B cell (primary cell): ENCODE data around the gene CCDC146. TPM values are rescaled to one million over a fixed set of nuclear protein-coding genes. Genes with fewer than 3 reads are reported as not detected.

Experiments
- ATAC-seq: fragments of 200-7000 bp; cut with Tn5 transposase; one replicate; pipeline ENCODE4 v1.10.0; 2021; ENCODE audit warnings: low read depth, mild to moderate bottlenecking, moderate number of reproducible peaks, moderate library complexity
- CTCF ChIA-PET: fragments of 350-600 bp; sonication (Branson Sonifier 250); formaldehyde crosslinking; loops from one replicate; lab custom pipeline; 2021; ENCODE audit warnings: antibody characterized with exemption, inconsistent platforms; lab: Charles Lee
- POLR2A ChIA-PET: fragments of 350-600 bp; sonication (Branson Sonifier 250); formaldehyde crosslinking; loops from one replicate; lab custom pipeline; 2021; ENCODE audit warnings: antibody characterized with exemption; lab: Charles Lee
- DNase-seq: peaks from one replicate; pipeline ENCODE4 v3.0.0; 2013
- H2AFZ ChIP-seq: 2 replicates; pipeline ENCODE4 v1.6.1; 2012; ENCODE audit warnings: mild to moderate bottlenecking, low read depth, low read length; ENCODE audit not compliant: insufficient read depth, poor library complexity, severe bottlenecking
- H3K27ac ChIP-seq, 2 donors: 1 replicate in 1 of 2; 2 replicates in 1 of 2; pipeline ENCODE4 v1.5.1; 2012 to 2013; ENCODE audit warnings: low read length in 2 of 2, mild to moderate bottlenecking in 2 of 2, moderate library complexity in 1 of 2
- H3K27me3 ChIP-seq, 4 experiments: fragments of 200-600 bp in 1 of 4; sonication (generic) in 1 of 4; replicated peaks in 1 of 4; 1 replicate in 2 of 4; 2 replicates in 2 of 4; pipeline versions ENCODE4 v1.6.1 to v1.7.0; 2013 to 2016; ENCODE audit warnings: low read length in 3 of 4, mild to moderate bottlenecking in 2 of 4, mixed read lengths in 1 of 4, moderate library complexity in 1 of 4; ENCODE audit not compliant: insufficient read depth in 4 of 4, control insufficient read depth in 3 of 4; ENCODE audit errors: control extremely low read depth in 1 of 4
- H3K36me3 ChIP-seq, 2 experiments: replicated peaks in 1 of 2; 1 replicate in 1 of 2; 2 replicates in 1 of 2; pipeline versions ENCODE4 v1.6.1 to v1.7.1; 2013; ENCODE audit warnings: low read length in 1 of 2; ENCODE audit not compliant: insufficient read depth in 2 of 2, control insufficient read depth in 1 of 2; ENCODE audit errors: control extremely low read depth in 1 of 2, extremely low read depth in 1 of 2
- H3K4me1 ChIP-seq, 2 donors: fragments of 200-600 bp in 1 of 2; sonication (generic) in 1 of 2; 1 replicate in 1 of 2; 2 replicates in 1 of 2; pipeline versions ENCODE4 v1.5.1 to v1.6.1; 2013 to 2017; ENCODE audit warnings: low read length in 2 of 2; ENCODE audit not compliant: control insufficient read depth in 2 of 2, insufficient read depth in 2 of 2
- H3K4me2 ChIP-seq: replicated peaks from 2 replicates; pipeline ENCODE3; 2012; ENCODE audit warnings: mild to moderate bottlenecking, low read depth, low read length; ENCODE audit not compliant: poor library complexity, severe bottlenecking
- H3K4me3 ChIP-seq, 5 experiments: fragments of 200-600 bp in 1 of 5; sonication (generic) in 1 of 5; 1 replicate in 3 of 5; 2 replicates in 2 of 5; pipeline versions ENCODE4 v1.5.1 to v1.7.0; 2011 to 2016; ENCODE audit warnings: low read length in 4 of 5, mild to moderate bottlenecking in 4 of 5, low read depth in 2 of 5, control low read depth in 1 of 5, moderate library complexity in 1 of 5; ENCODE audit not compliant: insufficient read depth in 1 of 5; ENCODE audit errors: control extremely low read depth in 1 of 5, extremely low read depth in 1 of 5
- H3K79me2 ChIP-seq: fragments of 200-600 bp; sonication (generic); one replicate; pipeline ENCODE4 v1.6.0; 2016; ENCODE audit warnings: low read length; ENCODE audit not compliant: control insufficient read depth, insufficient read depth
- H3K9ac ChIP-seq: fragments of 200-600 bp; sonication (generic); 2 replicates; pipeline ENCODE4 v1.6.1; 2017; ENCODE audit warnings: mild to moderate bottlenecking, low read length, moderate library complexity
- H3K9me3 ChIP-seq, 3 donors: one replicate each; pipeline versions ENCODE4 v1.6.1 to v1.7.1; 2013; ENCODE audit warnings: low read length in 2 of 3; ENCODE audit not compliant: control insufficient read depth in 2 of 3, insufficient read depth in 1 of 3; ENCODE audit errors: control extremely low read depth in 1 of 3
- H4K20me1 ChIP-seq: 2 replicates; pipeline ENCODE4 v1.6.0; 2012; ENCODE audit warnings: mild to moderate bottlenecking, low read length; ENCODE audit not compliant: insufficient read depth, control insufficient read depth, poor library complexity, severe bottlenecking
- H3K27ac Mint-ChIP-seq: one replicate; pipeline ENCODE4 v1.8.0; 2021; ENCODE audit warnings: mixed read lengths
- H3K27me3 Mint-ChIP-seq: one replicate; pipeline ENCODE4 v1.8.0; 2021; ENCODE audit warnings: mixed read lengths
- H3K4me1 Mint-ChIP-seq: one replicate; pipeline ENCODE4 v1.8.0; 2021; ENCODE audit warnings: mixed read lengths
- H3K4me3 Mint-ChIP-seq: one replicate; pipeline ENCODE4 v1.8.0; 2021; ENCODE audit warnings: mixed read lengths
- H3K9me3 Mint-ChIP-seq: one replicate; pipeline ENCODE4 v1.8.0; 2022; ENCODE audit warnings: mixed read lengths; ENCODE audit not compliant: insufficient read depth
- EZH2 ChIP-seq: IDR thresholded peaks from 2 replicates; pipeline ENCODE4 v1.6.1; 2012; ENCODE audit warnings: borderline replicate concordance, low read depth, mild to moderate bottlenecking, moderate library complexity, low read length; ENCODE audit not compliant: insufficient read depth, poor library complexity, severe bottlenecking
- WGBS: methylation state at CpG from one replicate; pipeline ENCODE4 v1.1.5; 2013; ENCODE audit warnings: missing lambda C conversion rate; ENCODE audit not compliant: insufficient coverage; 5-methylcytosine and 5-hydroxymethylcytosine counted together
- intact Hi-C: fragments of 100-400 bp; cut with micrococcal nuclease; formaldehyde crosslinking; loops from one replicate; pipeline ENCODE4 v1.10.0; 2022
- polyA plus RNA-seq: library from polyadenylated mRNA; depleted of rRNA; stranded (reverse); fragments of >200 nt; gene quantifications from 2 replicates; pipeline ENCODE4 v1.2.3, GENCODE V29; 2012
- total RNA-seq, 2 donors: library from RNA; stranded (reverse); fragments of 120-200 nt in 1 of 2; gene quantifications; 1 replicate in 1 of 2; 2 replicates in 1 of 2; pipeline versions ENCODE4 v1.2.3 to v1.2.4, GENCODE V29; 2013 to 2022
- TF ChIP-seq, protein P1 (sequence below): fragments of 200-600 bp; IDR thresholded peaks from one replicate; pipeline ENCODE4 v1.8.0; 2022; ENCODE audit warnings: antibody characterized with exemption, mild to moderate bottlenecking

Gene CCDC146
- total and polyA plus RNA-seq, 2 donors (not counting 1 experiment from before 2014, with no cell fraction given), result 5.6 to 8.5 TPM

DNA sequence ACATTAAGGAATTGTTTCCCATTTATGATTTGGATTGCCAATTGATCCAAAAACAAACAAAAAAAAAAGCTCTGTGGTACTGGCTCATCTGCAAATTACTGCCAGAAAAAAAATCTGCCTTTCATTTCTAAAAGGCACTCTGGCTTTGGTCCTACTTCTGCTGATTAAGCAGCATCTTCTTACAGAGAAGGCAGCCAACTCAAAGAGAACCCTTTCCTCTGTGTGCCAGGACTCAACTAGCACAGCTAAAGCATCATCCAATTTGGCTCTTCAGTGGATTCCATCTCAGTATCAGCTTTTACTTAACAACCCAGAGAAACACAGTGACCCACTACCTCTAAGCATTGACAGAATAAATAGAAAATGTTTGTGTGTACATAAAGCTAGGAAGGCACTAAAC is 213.2 kb downstream of the CCDC146 start:
- Histone ChIP-seq H4K20me1 (peaks cover 8% of the 10 kb centered on the region), H3K4me1 (peaks cover 51 to 58% of the 10 kb centered on the region in 2 donors), H3K9me3 (peaks cover 0 to 3% (median 0%) of the 10 kb centered on the region in 3 donors), H3K79me2 (no peaks in the 10 kb centered on the region), H3K9ac (no peak overlapping the region), H3K36me3 (peaks cover 1 to 12% of the 10 kb centered on the region in 2 experiments), H3K27ac (peak overlapping the region; percentile 5 to 58), H3K4me2 (peak overlapping the region; percentile 21), H3K27me3 (no peaks in the 10 kb centered on the region), H2AFZ (no peak overlapping the region), H3K4me3 (no peak overlapping the region)
- peaks cover 65% of the 10 kb centered on the region for H3K4me1 Mint-ChIP-seq
- CTCF ChIA-PET, result interaction anchor here (0.6 to 6.8 kb wide), 4 partner anchors 54 to 1158 kb away, joined by 3 to 123 read pairs (median 3); no protein-coding TSS in a partner anchor
- ATAC-seq (no peak), DNase-seq (no peak)
- TF ChIP-seq, protein P1, sequence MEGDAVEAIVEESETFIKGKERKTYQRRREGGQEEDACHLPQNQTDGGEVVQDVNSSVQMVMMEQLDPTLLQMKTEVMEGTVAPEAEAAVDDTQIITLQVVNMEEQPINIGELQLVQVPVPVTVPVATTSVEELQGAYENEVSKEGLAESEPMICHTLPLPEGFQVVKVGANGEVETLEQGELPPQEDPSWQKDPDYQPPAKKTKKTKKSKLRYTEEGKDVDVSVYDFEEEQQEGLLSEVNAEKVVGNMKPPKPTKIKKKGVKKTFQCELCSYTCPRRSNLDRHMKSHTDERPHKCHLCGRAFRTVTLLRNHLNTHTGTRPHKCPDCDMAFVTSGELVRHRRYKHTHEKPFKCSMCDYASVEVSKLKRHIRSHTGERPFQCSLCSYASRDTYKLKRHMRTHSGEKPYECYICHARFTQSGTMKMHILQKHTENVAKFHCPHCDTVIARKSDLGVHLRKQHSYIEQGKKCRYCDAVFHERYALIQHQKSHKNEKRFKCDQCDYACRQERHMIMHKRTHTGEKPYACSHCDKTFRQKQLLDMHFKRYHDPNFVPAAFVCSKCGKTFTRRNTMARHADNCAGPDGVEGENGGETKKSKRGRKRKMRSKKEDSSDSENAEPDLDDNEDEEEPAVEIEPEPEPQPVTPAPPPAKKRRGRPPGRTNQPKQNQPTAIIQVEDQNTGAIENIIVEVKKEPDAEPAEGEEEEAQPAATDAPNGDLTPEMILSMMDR, result no peak
- POLR2A ChIA-PET, result interaction anchor here (0.7 kb wide), 1 partner anchor 1050 kb away, joined by 4 read pairs; no protein-coding TSS in a partner anchor
- H3K4me3 Mint-ChIP-seq, result no peak overlapping the region
- H3K9me3 Mint-ChIP-seq, result no peaks in the 10 kb centered on the region
- H3K27me3 Mint-ChIP-seq, result no peaks in the 10 kb centered on the region
- intact Hi-C loops, result loop anchor here (10.0 kb wide), 1 partner anchor 79 kb away; the partner anchor contains the start of gene GSAP
- peak overlapping the region; percentile 3 for H3K27ac Mint-ChIP-seq

DNA sequence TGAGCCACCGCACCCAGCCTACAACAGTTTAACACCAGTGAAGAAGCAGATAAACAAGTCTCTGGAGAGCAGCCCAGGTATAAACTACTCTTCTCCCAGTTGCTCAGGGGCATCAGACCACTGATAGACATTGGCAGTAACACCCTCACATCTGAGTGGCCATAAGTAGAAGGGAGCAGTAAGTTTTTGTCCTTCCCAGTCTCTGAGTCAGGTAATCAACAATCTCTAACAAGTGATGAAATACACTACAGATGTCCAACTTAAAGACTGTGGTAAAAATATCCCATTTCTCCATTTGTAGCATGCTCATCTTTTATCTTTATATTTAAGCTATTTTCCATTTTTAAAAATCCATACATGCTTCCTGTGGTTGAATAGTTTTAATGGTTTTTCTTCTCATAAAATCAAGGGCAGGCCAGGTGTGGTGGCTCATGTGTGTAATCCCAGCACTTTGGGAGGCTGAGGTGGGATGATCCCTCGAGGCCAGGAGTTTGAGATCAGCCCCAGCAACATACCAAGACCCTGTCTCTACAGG is 215.1 kb downstream of the CCDC146 start:
- Histone ChIP-seq H4K20me1 (peaks cover 8% of the 10 kb centered on the region), H3K79me2 (no peaks in the 10 kb centered on the region), H2AFZ (no peak overlapping the region), H3K4me1 (peaks cover 35 to 39% of the 10 kb centered on the region in 2 donors), H3K27ac (peak overlapping the region; percentile 81 to 83), H3K4me2 (peak overlapping the region; percentile 51), H3K36me3 (peaks cover 1 to 12% of the 10 kb centered on the region in 2 experiments), H3K27me3 (no peaks in the 10 kb centered on the region), H3K4me3 (no peak overlapping the region), H3K9me3 (peaks cover 0 to 3% (median 0%) of the 10 kb centered on the region in 3 donors), H3K9ac (no peak overlapping the region)
- H3K4me1 Mint-ChIP-seq, result peaks cover 56% of the 10 kb centered on the region
- peak overlapping the region; percentile 83 for H3K27ac Mint-ChIP-seq
- H3K27me3 Mint-ChIP-seq, result no peaks in the 10 kb centered on the region
- intact Hi-C loops, result loop anchor here (10.0 kb wide), 1 partner anchor 77 kb away; the partner anchor contains the start of gene GSAP
- POLR2A ChIA-PET, result no interaction called here
- H3K9me3 Mint-ChIP-seq, result no peaks in the 10 kb centered on the region
- CTCF ChIA-PET, result no interaction called here
- WGBS, result 100% methylated on average over 1 of the region's 2 CpGs
- TF ChIP-seq, protein P1, result no peak
- no peak for TF ChIP-seq EZH2
- no peak for ATAC-seq
- peak overlapping the region; percentile 63 for H3K4me3 Mint-ChIP-seq
- no peak for DNase-seq
